GM21447 (cell line): ENCODE data around the gene MCMBP.
A peak's percentile ranks its signal among the peaks of the same experiment; 100 is the strongest.
"Not testable (repeated sequence)": the region's sequence is repeated elsewhere in the genome, so short reads cannot be mapped to it uniquely, and the experiment has no call there.

Experiments
- ATAC-seq: cut with Tn5 transposase; IDR thresholded peaks from one replicate; pipeline ENCODE4 v1.9.1; 2021; ENCODE audit not compliant: unreplicated experiment

Gene MCMBP, protein sequence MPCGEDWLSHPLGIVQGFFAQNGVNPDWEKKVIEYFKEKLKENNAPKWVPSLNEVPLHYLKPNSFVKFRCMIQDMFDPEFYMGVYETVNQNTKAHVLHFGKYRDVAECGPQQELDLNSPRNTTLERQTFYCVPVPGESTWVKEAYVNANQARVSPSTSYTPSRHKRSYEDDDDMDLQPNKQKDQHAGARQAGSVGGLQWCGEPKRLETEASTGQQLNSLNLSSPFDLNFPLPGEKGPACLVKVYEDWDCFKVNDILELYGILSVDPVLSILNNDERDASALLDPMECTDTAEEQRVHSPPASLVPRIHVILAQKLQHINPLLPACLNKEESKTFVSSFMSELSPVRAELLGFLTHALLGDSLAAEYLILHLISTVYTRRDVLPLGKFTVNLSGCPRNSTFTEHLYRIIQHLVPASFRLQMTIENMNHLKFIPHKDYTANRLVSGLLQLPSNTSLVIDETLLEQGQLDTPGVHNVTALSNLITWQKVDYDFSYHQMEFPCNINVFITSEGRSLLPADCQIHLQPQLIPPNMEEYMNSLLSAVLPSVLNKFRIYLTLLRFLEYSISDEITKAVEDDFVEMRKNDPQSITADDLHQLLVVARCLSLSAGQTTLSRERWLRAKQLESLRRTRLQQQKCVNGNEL

DNA sequence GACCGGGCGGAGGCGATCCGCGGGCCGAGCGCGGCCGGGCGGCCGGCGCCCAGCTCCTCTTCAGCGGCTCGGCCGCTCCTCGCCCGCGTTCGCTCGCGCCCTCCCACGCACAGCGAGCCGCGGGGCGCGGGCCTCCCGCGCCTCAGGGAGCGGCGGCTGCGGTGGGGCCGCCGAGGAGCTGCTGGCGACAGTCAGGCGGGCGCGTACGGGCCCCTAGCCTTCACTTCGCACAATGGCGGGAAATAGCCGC lies at the start of gene MCMBP:
MCMBP (minus strand) TSS at position 234 of the 250 bp plus-strand sequence. CDS start 259 bp downstream, outside the sequence.
- ATAC-seq, result no peak

DNA sequence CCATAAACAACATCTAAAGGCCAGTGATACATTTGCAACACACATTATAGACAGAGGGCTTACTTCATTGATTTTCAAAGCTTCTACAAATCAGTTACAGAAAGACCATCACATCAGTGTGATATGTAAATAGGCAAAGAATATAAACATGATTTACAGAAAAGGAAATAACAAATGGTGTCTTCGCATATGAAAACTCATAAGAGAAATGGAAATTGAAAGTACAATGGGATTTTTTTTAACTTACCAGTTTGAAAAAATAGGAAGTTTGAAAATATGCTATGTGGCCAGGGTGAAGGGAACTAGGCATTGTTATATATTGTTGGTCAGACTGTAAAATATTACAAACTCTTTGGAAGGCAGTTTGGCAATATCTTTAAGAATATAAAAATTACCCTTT lies 47.2 kb upstream of the MCMBP start:
- ATAC-seq, result peak; percentile 75

DNA sequence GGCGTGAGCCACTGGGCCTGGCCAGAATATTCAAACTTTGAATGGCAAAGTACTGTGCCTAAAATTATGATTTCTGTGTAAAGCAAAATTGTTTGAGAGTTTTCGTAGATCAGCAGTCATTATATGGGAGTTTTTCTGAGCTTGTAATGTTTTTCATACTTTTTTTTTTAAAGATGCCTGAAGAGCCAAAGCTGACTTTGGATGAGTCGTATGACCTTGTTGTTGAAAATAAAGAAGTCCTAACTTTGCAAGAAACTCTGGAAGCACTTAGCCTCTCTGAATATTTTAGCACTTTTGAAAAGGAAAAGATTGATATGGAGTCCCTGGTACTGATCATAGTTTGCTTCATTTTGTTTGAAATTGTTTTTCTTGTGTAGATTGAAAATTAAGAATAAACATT lies 46.6 kb upstream of the MCMBP start:
- no peak for ATAC-seq

DNA sequence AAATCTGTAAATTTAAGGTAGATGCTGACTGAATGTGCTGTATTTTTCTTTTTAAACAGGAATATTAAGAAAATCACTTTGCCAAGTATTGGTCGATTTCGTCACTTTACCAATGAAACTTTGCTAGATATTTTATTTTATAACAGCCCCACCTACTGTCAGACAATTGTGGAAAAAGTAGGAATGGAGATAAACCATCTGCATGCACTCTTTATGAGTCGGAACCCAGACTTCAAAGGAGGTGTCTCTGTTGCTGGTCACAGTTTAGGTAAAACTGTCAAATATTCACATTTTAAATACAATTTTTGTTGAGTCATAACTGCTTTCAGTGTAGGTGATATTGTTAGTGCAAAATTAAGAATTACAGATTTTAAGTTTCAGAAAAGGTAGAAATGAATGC lies 45.1 kb upstream of the MCMBP start:
- ATAC-seq, result no peak

DNA sequence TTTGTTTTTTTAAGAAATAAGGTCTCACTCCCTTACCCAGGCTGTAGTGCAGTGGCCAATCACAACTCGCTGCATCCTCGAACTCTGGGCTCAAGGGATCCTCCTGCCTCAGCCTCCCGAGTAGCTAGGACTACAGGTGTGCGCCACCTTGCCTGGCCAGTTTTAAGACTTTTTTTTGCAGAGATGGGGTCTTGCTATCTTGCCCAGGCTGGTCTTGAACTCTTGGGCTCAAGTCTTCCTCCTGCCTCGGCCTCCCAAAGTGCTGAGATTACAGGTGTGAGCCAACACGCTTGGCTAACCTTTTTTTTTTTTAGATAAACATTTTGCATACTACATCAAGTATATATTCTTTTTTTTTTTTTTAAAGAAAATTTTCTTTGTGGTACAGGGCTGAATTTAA lies 38.0 kb upstream of the MCMBP start:
- ATAC-seq, result no peak

DNA sequence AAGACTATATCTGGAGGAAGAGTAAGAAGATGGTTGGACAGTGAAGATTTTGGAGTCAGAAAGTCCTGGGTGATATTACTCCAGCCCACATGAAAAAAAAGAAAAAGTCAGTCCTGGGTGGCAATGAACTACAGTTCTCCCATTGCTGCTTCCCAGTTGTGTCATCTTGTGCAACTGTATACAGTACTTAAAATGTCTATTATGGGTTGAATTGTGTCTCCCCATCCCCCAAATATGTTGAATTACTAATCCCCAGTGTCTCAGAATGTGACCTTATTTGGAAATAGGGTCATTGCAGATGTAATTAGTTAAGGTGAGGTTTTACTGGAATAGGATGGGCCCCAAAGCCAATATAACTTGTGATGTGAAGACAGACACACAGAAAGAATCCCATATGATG lies 35.5 kb upstream of the MCMBP start:
- no peak for ATAC-seq

DNA sequence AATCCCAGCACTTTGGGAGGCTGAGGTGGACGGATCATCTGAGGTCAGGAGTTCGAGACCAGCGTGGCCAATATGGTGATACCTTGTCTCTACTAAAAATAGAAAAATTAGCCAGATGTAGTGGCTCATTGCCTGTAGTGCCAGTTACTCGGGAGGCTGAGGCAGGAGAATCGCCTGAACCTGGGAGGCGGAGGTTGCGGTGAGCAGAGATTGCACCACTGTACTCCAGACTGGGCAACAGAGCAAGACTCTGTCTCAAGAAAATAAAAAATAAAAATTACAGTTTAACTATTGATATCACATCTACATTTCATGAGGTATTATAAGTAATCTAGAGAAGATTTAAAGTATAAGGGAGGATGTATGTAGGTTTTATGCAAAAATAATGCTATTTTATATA lies 35.1 kb upstream of the MCMBP start:
- ATAC-seq, result not testable (repeated sequence)

DNA sequence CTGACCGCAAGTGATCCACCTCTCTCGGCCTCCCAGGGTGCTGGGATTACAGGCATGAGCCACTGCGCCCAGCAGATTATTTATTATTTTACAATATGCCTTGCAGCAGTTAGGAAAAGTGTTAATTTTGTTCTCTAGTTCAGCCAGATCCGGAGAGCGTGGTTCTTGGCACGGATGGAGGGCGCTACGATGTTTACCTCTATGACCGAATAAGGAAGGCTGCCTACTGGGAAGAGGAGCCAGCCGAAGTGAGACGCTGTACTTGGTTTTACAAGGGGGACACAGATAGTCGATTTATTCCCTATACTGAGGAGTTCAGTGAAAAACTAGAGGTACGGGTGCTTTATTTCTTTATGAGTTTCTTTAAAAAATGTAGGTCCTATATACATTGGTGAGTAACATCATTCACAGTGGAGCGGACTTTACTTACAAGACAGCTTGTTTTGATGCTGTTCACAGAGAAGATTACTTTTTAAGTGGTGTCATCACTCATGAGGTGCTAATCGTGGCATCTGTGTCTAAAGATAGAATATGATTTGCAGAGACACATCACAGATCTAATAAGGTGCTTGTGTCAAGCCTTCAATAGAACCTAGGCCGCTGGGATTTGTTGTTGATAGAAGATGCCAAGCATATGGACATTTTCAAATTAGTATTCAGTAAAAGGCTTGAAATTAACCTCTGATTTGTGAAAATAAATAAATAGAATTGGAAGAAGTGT lies 31.5 kb upstream of the MCMBP start:
- ATAC-seq, result no peak

DNA sequence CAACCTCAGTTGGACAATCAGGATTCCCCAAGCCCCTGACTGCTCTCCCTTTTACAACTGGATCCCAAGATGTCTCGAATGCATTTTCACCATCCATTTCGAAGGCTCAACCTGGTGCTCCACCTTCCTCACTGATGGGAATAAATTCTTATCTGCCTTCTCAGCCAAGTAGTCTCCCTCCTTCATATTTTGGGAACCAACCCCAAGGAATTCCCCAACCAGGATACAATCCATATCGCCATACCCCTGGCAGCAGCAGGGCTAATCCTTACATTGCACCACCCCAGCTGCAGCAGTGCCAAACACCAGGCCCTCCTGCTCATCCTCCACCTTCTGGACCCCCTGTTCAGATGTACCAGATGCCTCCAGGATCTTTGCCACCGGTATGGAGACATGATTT lies 25.9 kb upstream of the MCMBP start:
- no peak for ATAC-seq

DNA sequence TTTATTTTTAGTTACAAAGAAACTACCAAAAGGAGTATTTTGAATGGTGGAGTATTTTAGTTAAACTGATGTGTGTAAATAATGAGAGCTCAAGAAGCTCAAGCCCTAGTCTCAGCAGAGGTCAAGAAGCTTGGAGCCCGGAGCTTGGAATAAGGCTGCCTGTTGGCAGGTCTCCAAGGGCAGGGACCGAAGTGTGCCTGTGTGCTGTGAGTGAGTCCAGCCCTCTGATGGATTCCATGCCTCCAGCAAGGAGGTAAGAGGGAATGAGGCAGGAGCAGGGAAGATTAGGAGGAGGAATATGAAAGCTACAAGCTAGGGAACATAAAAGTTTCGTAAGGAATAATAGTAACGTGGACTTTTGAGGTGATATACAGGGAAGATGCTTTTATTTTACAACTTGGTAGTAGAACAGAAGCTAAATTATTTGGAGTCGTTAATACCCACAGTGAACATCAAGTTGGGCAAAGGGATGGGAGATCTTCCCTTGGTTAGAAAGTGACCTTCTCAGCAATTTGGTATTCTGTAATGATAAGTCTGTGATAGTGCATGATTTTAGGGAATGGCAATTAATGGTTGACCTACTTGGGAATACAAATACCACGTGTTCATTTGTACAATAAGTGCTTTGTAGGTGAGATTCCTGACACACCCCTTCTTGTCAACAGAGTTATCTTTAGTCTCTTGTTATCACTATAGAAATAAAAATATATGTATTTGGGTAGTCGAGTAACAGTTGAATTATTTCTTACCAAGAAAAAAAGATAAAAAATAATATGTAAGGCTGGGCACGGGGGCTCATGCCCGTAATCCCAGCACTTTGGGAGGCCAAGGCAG lies 24.5 kb upstream of the MCMBP start:
- ATAC-seq, result no peak

DNA sequence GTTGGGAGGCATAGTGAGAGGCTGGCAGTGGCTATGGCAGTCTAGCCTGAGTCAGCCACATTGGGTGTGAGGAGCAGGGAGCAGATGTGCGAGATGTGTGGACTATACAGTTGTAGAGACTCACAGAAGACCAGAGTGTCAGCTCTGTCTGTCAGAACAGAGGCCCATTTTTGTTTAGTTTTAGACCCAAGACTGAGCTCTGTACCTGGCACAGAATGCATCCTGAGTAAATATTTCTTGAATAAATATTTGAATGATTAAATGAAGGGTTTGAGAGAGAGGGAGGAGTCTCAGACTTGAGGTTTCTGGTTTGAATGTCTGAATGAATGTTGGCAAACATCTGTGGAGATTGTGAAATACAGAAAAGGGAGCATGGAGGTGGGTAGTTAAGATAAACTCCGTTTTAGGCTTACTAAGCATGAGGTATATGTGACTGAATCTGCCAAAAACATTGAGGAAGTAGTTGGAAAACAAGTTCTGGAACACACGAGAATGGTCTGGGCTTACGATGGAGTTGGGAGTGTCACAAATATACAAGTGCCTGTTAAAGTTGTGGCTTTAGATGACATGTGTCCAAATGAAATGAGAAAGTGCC lies 23.5 kb upstream of the MCMBP start:
- no peak for ATAC-seq

DNA sequence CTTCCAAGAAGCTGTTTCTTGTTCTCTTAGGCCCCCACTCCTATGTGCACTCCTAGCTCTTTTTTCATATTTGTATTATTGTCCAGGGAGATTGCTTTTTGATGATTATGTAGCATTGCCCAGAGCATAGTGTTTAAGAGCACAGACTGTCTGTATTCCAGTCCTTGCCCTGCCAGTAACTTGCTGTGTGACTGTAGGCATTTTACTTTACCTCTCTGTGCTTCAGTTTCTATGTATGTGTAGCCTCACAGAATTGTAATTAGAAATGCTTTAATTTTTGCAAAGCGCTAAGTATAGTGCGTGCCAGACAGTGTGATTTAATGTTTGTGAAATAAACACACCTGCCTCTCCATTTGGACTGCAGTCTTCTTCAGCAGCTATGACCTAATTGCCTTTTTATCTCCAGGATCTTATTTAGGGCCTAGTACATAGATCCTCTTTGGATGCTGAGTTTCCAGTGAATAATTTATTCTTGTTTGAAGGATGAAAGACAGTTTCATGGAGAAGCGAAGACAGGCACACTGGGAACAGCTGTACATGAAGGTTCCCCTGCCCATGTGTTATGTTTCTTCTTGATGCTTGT lies 21.3 kb upstream of the MCMBP start:
- no peak for ATAC-seq

DNA sequence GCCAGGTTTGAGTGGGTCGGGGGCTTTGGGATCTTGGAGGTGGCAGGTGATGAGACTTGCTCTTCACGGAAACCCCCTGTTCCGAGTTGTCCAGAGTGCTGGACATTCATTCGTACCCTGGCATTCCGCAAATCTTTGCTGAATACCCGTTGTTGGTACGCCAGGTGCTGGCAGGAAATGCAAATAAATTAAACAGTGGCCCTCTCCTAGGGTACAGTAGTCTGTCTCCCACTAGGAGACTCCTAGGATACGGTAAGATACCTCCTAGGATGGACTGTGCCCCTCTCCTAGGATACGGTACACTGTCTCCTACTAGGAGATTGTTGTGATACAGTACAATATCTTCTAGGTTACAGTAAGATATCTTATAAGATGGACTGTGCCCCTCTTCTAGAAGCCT lies 20.4 kb upstream of the MCMBP start:
- ATAC-seq, result peak; percentile 0

DNA sequence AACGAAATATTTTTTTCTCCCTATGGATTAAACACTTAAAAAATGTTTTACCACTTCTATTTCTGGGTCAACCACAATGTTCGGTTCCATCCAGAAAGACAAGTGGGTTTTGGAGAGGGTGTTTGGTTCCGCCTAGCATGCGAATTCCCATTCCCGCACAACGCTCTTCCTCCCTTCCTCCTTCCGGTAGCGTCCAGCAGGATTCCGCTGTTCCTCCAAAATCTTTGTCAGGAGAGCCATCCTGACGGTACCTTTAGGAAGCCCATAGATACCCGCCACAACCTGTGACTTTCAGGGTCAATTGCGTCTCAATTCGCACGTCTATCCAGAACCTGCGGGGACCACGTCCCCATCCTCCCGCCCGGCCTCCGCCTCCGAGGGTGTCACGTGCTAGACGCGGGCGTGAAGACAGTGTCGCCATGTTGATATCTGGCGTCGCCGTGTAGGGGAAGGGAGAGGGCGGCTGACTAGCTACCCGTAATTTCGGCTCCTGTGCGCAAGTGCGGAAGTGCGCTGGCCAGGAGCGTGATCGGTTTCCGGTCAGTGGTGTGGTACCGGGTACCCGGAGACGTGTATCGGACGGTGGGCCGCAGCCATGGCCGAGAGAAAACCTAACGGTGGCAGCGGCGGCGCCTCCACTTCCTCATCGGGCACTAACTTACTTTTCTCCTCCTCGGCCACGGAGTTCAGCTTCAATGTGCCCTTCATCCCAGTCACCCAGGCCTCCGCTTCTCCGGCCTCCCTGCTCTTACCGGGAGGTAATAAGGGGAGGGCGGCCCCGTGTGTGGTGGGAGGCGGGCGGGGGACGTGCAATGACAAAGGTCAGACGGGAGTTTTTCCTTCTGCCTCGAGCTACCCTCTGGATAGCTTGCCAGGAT lies 19.8 kb upstream of the MCMBP start, which contains the start of gene SEC23IP:
SEC23IP (plus strand) TSS at position 543 of the 878 bp plus-strand sequence; CDS start at position 596, 53 bp downstream.
- ATAC-seq, result peak; percentile 99

DNA sequence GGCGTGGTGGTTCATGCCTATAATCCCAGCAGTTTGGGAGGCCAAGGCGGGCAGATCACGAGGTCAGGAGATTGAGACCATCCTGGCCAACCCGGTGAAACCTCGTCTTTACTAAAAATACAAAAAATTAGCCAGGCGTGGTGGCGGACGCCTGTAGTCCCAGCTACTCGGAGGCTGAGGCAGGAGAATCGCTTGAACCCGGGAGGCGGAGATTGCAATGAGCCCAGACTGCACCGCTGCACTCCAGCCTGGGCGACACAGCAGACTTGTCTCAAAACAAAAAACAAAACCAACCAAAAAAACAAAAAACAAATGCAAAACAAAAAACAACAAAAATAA lies 19.2 kb upstream of the MCMBP start:
- not testable (repeated sequence) for ATAC-seq

DNA sequence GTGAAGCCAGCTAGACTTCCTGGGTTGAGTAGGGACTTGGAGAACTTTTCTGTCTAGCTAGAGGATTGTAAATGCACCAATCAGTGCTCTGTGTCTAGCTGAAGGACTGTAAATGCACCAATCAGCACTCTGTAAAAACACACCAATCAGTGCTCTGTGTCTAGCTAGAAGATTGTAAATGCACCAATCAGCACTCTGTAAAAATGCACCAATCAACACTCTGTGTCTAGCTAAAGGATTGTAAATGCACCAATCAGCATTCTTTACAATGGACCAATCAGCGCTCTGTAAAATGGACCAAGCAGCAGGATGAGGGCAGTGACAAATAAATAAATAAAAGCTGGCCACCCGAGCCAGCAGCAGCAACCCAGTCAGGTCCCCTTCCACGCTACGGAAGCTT lies 17.7 kb upstream of the MCMBP start:
- ATAC-seq, result not testable (repeated sequence)

DNA sequence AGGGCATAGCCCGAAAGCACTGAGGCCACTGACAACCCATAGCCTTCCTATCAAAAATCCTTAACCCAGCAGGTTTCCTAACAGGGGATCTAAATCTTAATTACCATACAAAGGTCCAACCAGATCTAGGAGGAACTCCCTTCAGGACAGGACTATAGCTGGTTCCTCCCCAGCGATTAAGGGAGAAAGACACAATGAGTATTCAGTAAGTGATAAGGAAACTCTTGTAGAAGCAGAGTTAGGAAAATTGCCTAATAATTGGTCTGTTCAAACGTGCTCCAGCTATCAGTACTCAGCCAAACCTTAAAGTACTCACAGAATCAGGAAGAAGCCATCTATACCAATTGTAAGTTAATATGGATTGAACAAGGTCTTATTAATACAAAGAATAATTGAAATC lies 16.6 kb upstream of the MCMBP start:
- ATAC-seq, result not testable (repeated sequence)

DNA sequence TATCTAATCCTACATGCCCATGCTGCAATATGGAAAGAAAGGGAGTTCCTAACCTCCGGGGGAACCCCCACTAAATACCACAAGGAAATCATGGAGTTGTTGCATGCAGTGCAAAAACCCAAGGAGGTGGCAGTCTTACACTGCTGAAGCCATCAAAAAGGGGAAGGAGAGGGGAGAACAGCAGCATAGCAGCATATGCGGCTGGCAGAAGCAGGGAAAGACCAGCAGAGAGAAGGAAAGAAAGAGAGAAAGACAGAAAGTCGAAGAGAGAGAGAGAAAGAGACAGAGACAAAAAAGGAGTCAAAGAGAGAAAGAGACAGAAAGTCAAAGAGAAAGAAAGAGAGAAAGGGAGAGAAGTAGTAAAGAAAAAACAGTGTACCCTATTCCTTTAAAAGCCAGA lies 16.1 kb upstream of the MCMBP start:
- ATAC-seq, result not testable (repeated sequence)

DNA sequence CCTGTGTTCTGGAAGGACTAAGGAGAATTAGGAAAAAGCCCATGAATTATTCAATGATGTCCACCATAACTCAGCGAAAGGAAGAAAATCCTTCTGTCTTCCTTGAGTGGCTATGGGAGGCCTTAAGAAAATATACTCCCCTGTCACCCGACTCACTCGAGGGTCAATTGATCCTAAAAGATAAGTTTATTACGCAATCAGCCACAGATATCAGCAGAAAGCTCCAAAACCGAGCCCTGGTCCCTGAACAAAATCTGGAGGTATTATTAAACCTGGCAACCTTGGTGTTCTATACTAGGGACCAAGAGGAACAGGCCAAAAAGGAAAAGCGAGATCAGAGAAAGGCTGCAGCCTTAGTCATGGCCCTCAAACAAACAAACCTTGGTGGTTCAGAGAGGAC lies 13.4 kb upstream of the MCMBP start:
- not testable (repeated sequence) for ATAC-seq
